Measurements from ENCODE around the gene B4GALT2.

DNA sequence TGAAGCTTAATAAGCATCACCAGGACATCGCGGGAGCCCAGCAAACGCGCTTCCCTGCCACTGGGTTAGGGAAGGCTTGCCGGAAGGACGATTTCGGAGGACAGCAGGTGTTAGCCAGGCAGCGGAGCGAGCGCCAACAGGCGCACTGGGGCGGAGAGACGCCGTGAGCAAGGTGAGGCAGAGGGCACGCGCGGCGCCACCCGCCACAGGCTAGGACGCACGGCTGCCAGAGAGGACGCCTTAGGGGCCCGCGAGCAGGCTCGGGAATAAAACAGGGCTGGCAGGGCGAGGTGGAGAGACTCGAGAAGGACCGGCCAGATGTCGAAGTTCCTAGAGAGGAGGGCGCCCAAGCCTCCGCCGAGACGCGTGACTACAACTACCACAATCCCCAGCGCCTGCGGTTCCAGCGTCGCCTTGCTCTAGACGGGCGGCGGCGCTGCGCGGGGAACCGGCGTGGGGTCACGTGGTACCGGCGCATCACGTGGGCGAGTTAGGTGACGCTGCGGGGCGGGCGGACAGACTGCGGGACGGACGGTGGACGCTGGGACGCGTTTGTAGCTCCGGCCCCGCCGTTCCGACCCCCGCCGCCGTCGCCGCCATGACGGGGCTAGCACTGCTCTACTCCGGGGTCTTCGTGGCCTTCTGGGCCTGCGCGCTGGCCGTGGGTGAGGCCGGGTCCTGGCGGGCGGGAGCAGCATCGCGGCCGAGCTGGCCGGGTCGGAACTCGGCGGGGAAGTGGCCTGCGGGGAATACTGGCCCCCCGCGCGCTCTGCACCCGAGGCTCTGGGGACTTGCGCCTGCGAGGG lies 4.4 kb upstream of the B4GALT2 start, which contains the start of gene ATP6V0B:
- TF ChIP-seq CTCF (conservative IDR thresholded peaks at IDR 0.05; ENCODE audit: low read depth, low read length) (peak; percentile 23; the same call in 1 of the 2 replicates), SMC3 (IDR thresholded peaks at IDR 0.05; ENCODE audit: low read depth, low read length) (no peak), CEBPB (IDR thresholded peaks at IDR 0.05; ENCODE audit: low read depth, low read length) (no peak)

All from IMR-90 (cell line).